EL (cell line): ENCODE measurements around the gene NRAS.
A peak's percentile ranks its signal among the peaks of the same experiment; 100 is the strongest.

Source experiments
- DNase-seq: peaks from one replicate; pipeline ENCODE4 v3.0.0-alpha.2; 2016

Gene NRAS

GRCh38 chr1:114725230-114725629 lies 8.7 kb upstream of the NRAS start:
- no peak for DNase-seq

DNA sequence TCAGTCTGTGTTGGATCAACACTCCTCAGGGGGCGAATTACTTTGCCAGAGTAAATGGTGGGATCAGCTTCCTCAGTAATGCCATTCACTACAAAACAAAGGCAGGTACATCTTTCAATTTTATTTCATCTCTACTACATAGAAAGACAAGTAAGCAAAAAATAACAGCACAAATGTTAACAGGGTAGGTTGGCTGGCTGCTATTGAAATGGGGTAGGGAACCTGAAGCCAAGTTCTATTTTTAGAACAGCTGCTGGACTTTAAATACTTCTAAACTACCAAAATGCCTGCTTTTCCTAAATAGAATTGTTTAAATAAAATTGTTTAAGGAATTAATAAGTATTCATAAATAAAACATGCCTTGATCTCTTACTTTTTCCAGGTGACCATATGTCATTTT lies 7.3 kb upstream of the NRAS start:
- DNase-seq: no peak

- no peak for DNase-seq
Measured at GRCh38 chr1:114723457-114723856, 6.9 kb upstream of the NRAS start.

- no peak for DNase-seq
Measured at GRCh38 chr1:114720492-114720891, 3.9 kb upstream of the NRAS start.

GRCh38 chr1:114719424-114719787 lies 2.8 kb upstream of the NRAS start:
- peak; percentile 26 for DNase-seq

DNA sequence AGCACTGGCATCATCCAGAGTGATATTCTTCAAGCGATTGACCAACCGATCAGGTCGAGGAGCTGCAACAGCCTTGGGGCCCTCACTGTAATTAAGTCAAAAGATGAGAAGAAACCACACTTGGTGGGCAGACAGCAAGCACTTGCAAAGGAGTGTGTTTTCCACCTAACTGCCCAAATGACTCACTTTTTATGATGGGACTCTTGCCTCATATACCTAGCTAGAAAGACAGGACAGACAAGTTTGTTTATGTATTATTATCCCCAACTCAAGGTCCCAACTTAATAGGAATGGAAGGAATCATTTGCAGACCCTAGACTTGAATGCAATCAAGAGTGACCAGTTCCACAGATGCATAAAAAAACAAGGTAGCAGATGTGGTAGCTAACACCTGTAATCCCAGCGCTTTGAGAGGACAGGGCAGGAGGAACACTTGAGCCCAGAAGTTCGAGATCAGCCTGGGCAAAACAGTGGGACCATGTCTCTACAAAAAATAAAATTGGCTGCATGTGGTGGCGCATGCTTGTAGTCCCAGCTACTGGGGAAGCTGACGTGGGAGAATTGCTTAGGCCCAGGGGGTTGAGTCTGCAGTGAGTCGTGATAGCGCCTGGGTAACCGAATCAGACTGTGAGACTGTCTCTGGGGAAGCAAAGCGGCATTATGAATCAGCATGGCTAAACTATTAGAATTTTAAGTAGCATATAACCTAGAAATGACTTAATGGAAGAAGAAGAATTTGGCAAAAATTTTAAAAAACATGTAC lies 2.3 kb upstream of the NRAS start:
- DNase-seq: peak; percentile 49

DNA sequence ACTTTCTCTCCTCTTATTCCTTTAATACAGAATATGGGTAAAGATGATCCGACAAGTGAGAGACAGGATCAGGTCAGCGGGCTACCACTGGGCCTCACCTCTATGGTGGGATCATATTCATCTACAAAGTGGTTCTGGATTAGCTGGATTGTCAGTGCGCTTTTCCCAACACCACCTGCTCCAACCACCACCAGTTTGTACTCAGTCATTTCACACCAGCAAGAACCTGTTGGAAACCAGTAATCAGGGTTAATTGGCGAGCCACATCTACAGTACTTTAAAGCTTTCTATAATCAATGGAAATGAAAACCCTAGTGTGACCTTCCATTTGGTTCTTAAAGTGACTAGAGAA lies 643 bp downstream of the NRAS start:
- peak; percentile 4 for DNase-seq

- no peak for DNase-seq
Measured at GRCh38 chr1:114712977-114713376, 3.6 kb downstream of the NRAS start.

GRCh38 chr1:114710360-114710759 lies 6.2 kb downstream of the NRAS start:
- no peak for DNase-seq

GRCh38 chr1:114707604-114708003 lies 9.0 kb downstream of the NRAS start:
- DNase-seq: no peak

- no peak for DNase-seq
Measured at GRCh38 chr1:114703242-114703641, 13.3 kb downstream of the NRAS start.

DNA sequence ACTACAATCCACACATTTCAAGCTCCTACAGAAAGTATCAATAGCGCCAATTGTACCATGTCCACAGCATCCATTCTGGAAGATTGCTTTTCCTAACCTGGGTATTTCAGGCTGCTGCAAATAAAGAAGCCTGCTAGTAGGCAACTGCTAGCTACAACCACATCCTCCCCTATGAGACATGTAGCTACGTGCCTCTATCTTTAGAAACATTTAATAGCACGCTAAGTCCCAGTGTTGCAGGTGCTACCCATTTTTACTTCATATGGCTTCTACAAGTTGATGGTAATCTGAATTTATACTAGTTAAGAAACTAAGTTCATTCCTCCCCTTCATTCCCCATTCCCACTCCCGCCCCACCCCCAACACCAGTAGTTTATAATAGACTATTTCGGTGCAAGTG lies 13.8 kb downstream of the NRAS start:
- DNase-seq: no peak

- no peak for DNase-seq
Measured at GRCh38 chr1:114701931-114702330, 14.6 kb downstream of the NRAS start.

GRCh38 chr1:114700036-114700600 lies 16.5 kb downstream of the NRAS start:
- no peak for DNase-seq

GRCh38 chr1:114696810-114697209 lies 19.8 kb downstream of the NRAS start:
- no peak for DNase-seq

GRCh38 chr1:114695430-114696058 lies 21.0 kb downstream of the NRAS start, which contains the start of gene AMPD1:
AMPD1 (minus strand) TSS chr1:114695546; CDS start chr1:114695471, 75 bp downstream.
- DNase-seq: peak; percentile 40

- DNase-seq: no peak
Measured at GRCh38 chr1:114694540-114695310, 21.8 kb downstream of the NRAS start.

- DNase-seq: no peak
Measured at GRCh38 chr1:114692947-114693346, 23.6 kb downstream of the NRAS start.

DNA sequence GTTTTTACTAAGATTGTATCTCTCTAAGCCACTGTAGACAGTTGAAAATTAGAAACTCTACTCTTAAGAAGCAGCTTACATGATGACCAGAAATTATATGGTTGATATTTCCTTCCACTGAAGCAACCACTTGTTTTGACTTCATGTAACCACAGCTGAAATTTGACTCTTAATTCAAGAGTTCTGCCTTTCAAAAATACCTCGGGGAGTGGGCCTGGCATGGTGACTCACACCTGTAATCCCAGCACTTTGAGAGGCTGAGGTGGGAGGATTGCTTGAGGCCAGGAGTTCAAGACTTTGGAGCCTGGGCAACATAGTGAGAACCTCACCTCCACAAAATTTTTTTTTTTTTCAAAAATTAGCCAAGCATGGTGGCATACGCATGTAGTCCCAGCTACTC lies 25.5 kb downstream of the NRAS start:
- no peak for DNase-seq

DNA sequence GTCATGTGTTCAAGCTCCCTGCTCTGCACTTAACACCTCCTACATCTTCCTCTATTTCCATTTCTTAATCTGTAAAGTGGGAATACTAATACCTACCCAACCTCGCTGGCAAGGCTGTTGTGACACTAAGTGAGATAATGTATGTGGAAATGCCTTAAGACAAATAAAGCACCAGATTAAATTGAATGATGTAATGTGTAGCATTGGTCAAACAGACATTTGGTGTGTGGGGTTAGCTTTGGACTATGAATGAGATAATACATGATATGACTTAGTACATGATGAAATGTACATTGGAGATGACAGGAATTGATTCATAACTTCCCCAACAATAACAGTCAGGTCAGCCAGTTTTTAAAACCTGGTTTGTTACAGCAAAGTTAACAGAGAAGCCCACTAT lies 26.4 kb downstream of the NRAS start:
- no peak for DNase-seq

DNA sequence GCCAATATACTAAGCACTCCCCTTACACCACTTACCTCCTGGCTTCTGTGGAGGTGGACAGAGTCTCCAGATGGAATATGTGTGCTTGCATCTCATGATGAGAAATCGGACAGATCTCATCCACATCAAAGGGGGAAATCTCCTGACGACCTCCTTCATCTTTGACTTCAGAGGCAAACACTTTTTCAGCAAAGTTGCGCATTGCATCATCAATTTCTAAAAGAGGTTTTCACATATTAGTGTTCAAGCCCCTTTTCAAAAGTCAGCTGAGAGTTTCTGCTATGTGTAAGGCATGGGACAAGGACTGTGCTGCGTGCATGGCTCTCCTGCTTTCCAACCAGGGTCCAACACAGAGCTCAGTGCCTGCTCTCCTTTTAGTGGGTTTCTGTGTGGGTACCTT lies 28.0 kb downstream of the NRAS start:
- no peak for DNase-seq

DNA sequence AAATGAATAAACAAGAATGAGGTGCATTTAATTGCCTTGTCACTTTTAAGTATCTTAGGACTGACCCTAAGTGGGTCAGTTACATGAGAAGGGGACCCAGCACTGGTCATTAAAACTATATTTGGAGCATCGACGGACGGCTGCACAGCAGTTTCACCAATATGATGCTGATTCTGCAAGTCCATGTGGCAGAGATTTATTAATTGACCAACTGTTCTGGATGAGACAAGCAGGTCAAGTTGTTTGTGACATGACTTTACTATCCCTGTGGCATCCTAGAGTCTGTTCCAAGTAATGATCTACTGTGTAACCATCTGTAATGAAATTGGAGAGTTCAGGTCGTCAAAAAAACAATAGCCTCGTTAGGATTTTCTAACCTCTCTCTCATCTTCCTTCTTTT lies 30.7 kb downstream of the NRAS start:
- no peak for DNase-seq

- DNase-seq: no peak
Measured at GRCh38 chr1:114677691-114678090, 38.9 kb downstream of the NRAS start.

- DNase-seq: no peak
Measured at GRCh38 chr1:114676115-114676514, 40.5 kb downstream of the NRAS start.
